Measurements from ENCODE around the gene HOXC6. TPM values are rescaled to one million over a fixed set of nuclear protein-coding genes. Genes with fewer than 3 reads are reported as not detected.

The HOXC6 gene
- total RNA-seq, 1 experiment from 2014 or later = not detected

DNA sequence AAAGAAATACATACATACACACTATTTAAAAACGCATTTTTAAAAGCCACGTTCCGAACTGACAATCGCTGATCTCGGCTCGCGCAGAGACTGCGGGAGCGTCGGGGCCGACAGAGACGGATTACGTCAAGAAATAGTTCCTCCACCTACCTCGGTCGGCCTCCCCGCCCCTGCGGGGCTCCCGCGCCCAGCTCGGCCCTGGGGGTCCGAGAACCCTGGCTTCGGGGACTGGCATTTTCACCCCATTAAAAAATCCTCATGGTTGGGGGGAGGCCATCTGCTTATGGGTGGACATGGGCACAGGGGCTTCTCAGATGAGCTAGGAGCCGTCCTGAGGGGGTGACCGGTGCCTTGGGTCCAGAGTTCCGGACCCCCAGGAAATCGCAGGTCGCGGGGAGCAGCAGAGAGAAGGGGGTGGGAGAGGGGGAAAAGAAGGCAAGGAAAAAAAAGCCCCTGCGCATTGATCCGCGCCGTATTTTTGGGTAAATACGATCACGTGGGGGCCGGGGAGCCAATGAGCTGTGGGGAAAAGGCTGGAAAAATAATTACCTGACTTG lies 28.6 kb upstream of the HOXC6 start:
- H3K27ac ChIP-seq (ENCODE audit: low read length) = no peak overlapping the region
- no peak overlapping the region for H3K9ac ChIP-seq (ENCODE audit: low read length)

DNA sequence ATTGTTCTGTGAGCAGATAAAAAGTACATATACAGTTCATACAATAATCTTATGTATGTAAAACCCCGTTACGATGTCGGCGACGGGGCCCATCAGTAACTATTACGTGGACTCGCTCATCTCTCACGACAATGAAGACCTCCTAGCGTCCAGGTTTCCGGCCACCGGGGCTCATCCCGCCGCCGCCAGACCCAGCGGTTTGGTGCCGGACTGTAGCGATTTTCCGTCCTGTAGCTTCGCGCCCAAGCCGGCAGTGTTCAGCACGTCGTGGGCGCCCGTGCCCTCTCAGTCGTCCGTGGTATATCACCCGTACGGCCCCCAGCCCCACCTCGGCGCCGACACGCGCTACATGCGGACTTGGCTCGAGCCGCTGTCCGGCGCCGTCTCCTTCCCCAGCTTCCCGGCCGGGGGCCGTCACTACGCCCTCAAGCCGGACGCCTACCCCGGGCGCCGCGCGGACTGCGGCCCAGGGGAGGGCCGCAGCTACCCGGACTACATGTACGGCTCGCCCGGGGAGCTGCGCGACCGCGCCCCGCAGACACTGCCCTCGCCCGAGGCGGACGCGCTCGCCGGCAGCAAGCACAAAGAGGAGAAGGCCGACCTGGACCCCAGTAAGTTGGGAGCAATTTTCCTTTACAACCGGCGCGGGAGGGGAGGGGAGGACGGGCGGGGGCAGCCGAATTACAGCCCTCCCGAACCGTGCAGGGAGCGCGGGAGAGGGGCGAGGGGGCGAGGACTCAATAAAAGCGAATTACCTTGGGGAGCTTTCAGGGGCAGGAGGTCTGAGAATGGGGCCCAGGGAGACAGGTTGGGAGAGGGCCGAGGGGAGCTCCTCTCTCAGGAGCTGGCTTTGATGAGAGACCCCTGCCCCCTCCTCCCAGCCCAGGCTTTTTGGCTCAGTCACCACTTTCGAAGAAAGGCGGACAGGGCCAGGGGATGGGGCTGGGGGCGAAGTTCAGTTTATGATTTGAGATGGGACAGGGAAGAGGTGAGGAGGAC lies 27.8 kb upstream of the HOXC6 start, which contains the start of gene HOXC9:
HOXC9 (plus strand) TSS at position 46 of the 999 bp plus-strand sequence; CDS start at position 74, 28 bp downstream.
- H3K79me2 ChIP-seq (ENCODE audit: low read length) = no peaks in the 10 kb centered on the region
- no peaks in the 10 kb centered on the region for H3K9me2 ChIP-seq (replicated peaks; ENCODE audit: insufficient read depth, low read length)
- peaks cover 8% of the 10 kb centered on the region for H3K4me1 ChIP-seq (ENCODE audit: low read length)
- no peak within 1 kb of the TSS for H3K4me2 ChIP-seq (ENCODE audit: low read depth, low read length, poor library complexity, severe bottlenecking)
- H4K20me1 ChIP-seq (ENCODE audit: insufficient read depth, low read depth, low read length) = no peaks in the 10 kb centered on the region
- H3K27me3 ChIP-seq (ENCODE audit: low read length) = no peaks in the 10 kb centered on the region
- DNase-seq = no peak
- no peak within 1 kb of the TSS for H3K27ac ChIP-seq (ENCODE audit: low read length)
- no peaks in the 10 kb centered on the region for H3K9me3 ChIP-seq (ENCODE audit: low read length)
- no peak within 1 kb of the TSS for H3K4me3 ChIP-seq (ENCODE audit: low read length)
- no peak within 1 kb of the TSS for H2AFZ ChIP-seq (ENCODE audit: low read length)
- no peaks in the 10 kb centered on the region for H3K36me3 ChIP-seq (ENCODE audit: insufficient read depth, low read length)
- no peak within 1 kb of the TSS for H3K9ac ChIP-seq (ENCODE audit: low read length)

More for the DNA sequence above, 28.6 kb upstream of the HOXC6 start:
- no peaks in the 10 kb centered on the region for H3K9me3 ChIP-seq (ENCODE audit: low read length)
- no peak for DNase-seq
- no peaks in the 10 kb centered on the region for H3K79me2 ChIP-seq (ENCODE audit: low read length)
- no peaks in the 10 kb centered on the region for H4K20me1 ChIP-seq (ENCODE audit: insufficient read depth, low read depth, low read length)
- H3K9me2 ChIP-seq (replicated peaks; ENCODE audit: insufficient read depth, low read length) = no peaks in the 10 kb centered on the region
- no peak overlapping the region for H3K4me2 ChIP-seq (ENCODE audit: low read depth, low read length, poor library complexity, severe bottlenecking)
- H3K36me3 ChIP-seq (ENCODE audit: insufficient read depth, low read length) = no peaks in the 10 kb centered on the region
- no peak overlapping the region for H3K4me3 ChIP-seq (ENCODE audit: low read length)
- no peak overlapping the region for H2AFZ ChIP-seq (ENCODE audit: low read length)
- H3K4me1 ChIP-seq (ENCODE audit: low read length) = peaks cover 14% of the 10 kb centered on the region
- H3K27me3 ChIP-seq (ENCODE audit: low read length) = no peaks in the 10 kb centered on the region

DNA sequence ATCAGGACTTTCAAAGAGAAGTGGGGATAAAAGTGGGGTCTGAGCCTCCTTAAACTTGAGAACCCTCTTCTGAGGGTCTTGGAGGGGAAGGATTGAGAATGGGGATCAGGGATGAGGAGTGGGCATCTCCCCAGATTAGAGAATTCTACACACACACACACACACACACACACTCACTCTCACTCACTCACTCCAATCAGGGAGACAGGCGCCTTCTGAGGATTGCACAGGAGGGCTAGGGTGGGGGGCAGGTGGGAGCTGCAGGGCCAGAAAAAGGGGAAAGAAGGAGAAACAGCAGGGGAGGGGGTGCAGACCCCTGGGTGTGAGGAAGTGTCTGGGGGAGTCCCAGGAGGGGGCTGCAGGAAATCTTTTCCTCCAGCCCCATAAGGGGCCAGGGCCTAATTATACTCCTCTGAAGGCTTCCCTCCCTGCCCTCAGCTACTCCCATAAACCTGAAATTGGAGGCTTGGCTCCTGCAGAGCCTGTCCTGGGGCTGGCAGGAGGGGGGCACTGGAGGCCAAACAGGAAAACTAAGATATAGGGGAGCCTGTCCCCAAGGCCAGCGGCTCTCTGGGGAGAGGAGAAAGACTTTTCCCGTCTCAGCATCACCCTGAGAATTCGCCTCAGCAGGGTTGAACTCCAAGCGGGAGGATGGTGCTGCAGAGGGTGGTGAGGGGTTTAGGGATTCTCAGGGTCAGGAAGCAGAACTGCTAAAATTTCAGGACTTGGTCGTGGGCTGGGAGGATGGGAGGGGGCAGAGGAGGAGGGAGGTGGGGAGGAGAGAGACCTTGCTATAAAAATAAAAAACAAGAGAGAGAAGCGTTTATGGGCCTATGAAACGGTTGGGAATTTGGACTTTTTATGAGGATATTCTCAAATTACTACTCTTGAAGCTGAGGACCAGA lies 26.7 kb upstream of the HOXC6 start:
- no peaks in the 10 kb centered on the region for H3K9me2 ChIP-seq (replicated peaks; ENCODE audit: insufficient read depth, low read length)
- H2AFZ ChIP-seq (ENCODE audit: low read length) = no peak overlapping the region
- H3K9me3 ChIP-seq (ENCODE audit: low read length) = no peaks in the 10 kb centered on the region
- no peaks in the 10 kb centered on the region for H3K27me3 ChIP-seq (ENCODE audit: low read length)
- H3K9ac ChIP-seq (ENCODE audit: low read length) = no peak overlapping the region
- H3K4me1 ChIP-seq (ENCODE audit: low read length) = peaks cover 6% of the 10 kb centered on the region
- no peak overlapping the region for H3K4me2 ChIP-seq (ENCODE audit: low read depth, low read length, poor library complexity, severe bottlenecking)
- no peaks in the 10 kb centered on the region for H4K20me1 ChIP-seq (ENCODE audit: insufficient read depth, low read depth, low read length)
- no peak overlapping the region for H3K27ac ChIP-seq (ENCODE audit: low read length)
- H3K79me2 ChIP-seq (ENCODE audit: low read length) = no peaks in the 10 kb centered on the region
- H3K4me3 ChIP-seq (ENCODE audit: low read length) = no peak overlapping the region
- DNase-seq = no peak
- no peaks in the 10 kb centered on the region for H3K36me3 ChIP-seq (ENCODE audit: insufficient read depth, low read length)

GRCh38 chr12:54002278-54002914 lies 25.8 kb upstream of the HOXC6 start:
- H3K4me2 ChIP-seq (ENCODE audit: low read depth, low read length, poor library complexity, severe bottlenecking) = no peak overlapping the region
- H4K20me1 ChIP-seq (ENCODE audit: insufficient read depth, low read depth, low read length) = no peaks in the 10 kb centered on the region

GRCh38 chr12:54002915-54003389 lies 25.3 kb upstream of the HOXC6 start:
- Histone ChIP-seq H3K4me3 (ENCODE audit: low read length) (no peak overlapping the region), H3K9ac (ENCODE audit: low read length) (no peak overlapping the region), H4K20me1 (ENCODE audit: insufficient read depth, low read depth, low read length) (no peaks in the 10 kb centered on the region), H3K9me2 (replicated peaks; ENCODE audit: insufficient read depth, low read length) (no peaks in the 10 kb centered on the region), H2AFZ (ENCODE audit: low read length) (no peak overlapping the region), H3K4me2 (ENCODE audit: low read depth, low read length, poor library complexity, severe bottlenecking) (no peak overlapping the region), H3K27me3 (ENCODE audit: low read length) (no peaks in the 10 kb centered on the region), H3K27ac (ENCODE audit: low read length) (no peak overlapping the region), H3K4me1 (ENCODE audit: low read length) (peaks cover 8% of the 10 kb centered on the region), H3K79me2 (ENCODE audit: low read length) (no peaks in the 10 kb centered on the region), H3K9me3 (ENCODE audit: low read length) (no peaks in the 10 kb centered on the region), H3K36me3 (ENCODE audit: insufficient read depth, low read length) (no peaks in the 10 kb centered on the region)
- no peak for DNase-seq

More at GRCh38 chr12:54002278-54002914, 25.8 kb upstream of the HOXC6 start:
- Histone ChIP-seq H3K79me2 (ENCODE audit: low read length) (no peaks in the 10 kb centered on the region), H3K27me3 (ENCODE audit: low read length) (no peaks in the 10 kb centered on the region), H3K9ac (ENCODE audit: low read length) (no peak overlapping the region), H3K9me2 (replicated peaks; ENCODE audit: insufficient read depth, low read length) (no peaks in the 10 kb centered on the region), H3K4me3 (ENCODE audit: low read length) (no peak overlapping the region), H2AFZ (ENCODE audit: low read length) (no peak overlapping the region), H3K36me3 (ENCODE audit: insufficient read depth, low read length) (no peaks in the 10 kb centered on the region), H3K4me1 (ENCODE audit: low read length) (peaks cover 8% of the 10 kb centered on the region), H3K9me3 (ENCODE audit: low read length) (no peaks in the 10 kb centered on the region), H3K27ac (ENCODE audit: low read length) (no peak overlapping the region)
- no peak for DNase-seq

DNA sequence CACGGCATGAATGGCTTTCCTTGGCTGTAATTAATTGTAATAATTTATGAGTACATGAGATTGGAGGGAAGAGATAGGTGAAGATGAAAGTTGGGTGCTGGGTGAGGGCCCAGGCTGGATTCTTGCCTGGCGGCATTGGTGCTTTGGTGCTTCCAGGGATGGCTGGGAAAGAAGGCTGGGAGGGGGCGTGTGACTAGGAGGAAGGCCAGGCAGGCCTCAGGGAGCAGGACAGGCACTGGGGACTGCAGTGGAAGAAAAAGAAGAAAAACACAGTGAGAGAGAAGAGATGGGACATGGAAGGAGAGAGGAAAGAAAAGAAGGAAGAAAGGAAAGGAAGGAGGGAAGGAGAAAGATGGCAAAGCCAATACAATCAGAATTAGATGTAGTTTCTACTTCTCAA lies 24.6 kb upstream of the HOXC6 start:
- Histone ChIP-seq H4K20me1 (ENCODE audit: insufficient read depth, low read depth, low read length) (no peaks in the 10 kb centered on the region), H3K9me3 (ENCODE audit: low read length) (no peaks in the 10 kb centered on the region), H2AFZ (ENCODE audit: low read length) (no peak overlapping the region), H3K27ac (ENCODE audit: low read length) (no peak overlapping the region), H3K4me1 (ENCODE audit: low read length) (peaks cover 8% of the 10 kb centered on the region), H3K4me3 (ENCODE audit: low read length) (no peak overlapping the region), H3K4me2 (ENCODE audit: low read depth, low read length, poor library complexity, severe bottlenecking) (no peak overlapping the region), H3K9me2 (replicated peaks; ENCODE audit: insufficient read depth, low read length) (no peaks in the 10 kb centered on the region), H3K36me3 (ENCODE audit: insufficient read depth, low read length) (no peaks in the 10 kb centered on the region), H3K27me3 (ENCODE audit: low read length) (no peaks in the 10 kb centered on the region), H3K9ac (ENCODE audit: low read length) (no peak overlapping the region), H3K79me2 (ENCODE audit: low read length) (no peaks in the 10 kb centered on the region)
- no peak for DNase-seq

DNA sequence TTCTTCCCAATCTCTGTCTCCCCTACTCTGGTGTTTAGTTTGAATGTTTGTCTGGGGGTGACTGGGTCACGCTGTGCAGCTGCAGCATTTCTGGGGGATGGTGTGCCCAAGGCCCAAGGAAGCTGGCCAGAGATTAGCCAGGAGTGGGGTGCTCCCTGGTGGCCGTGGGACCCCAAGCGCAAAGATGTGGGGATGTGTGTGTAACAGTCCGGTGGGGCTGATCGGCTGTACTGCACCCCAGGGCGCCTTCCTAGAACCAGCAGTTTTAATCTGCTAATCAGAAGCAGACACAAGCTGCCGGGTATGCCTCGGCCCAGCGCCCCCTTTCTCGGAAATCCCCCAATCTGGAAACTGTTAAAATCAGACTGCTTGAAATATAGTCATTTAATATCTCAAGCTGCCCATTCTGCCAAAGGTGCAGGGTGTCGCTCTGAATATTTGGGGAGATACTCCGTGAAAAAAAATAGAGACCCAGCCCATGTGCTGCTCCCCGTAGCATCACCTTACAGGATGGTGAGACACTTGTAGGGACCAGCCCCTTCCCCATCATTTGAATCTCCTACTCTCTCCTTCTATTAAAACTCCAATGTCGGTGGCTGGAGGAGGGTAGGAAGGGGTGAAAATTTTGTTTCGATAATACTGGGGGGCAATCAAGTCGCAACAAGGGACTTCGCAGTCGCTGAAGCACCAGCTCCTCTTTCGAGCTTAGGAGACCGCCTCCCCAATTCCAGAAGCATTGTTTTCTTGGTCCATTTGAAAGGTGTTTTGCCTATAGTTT lies 24.0 kb upstream of the HOXC6 start:
- no peaks in the 10 kb centered on the region for H4K20me1 ChIP-seq (ENCODE audit: insufficient read depth, low read depth, low read length)
- no peaks in the 10 kb centered on the region for H3K27me3 ChIP-seq (ENCODE audit: low read length)
- H3K79me2 ChIP-seq (ENCODE audit: low read length) = no peaks in the 10 kb centered on the region
- H3K4me3 ChIP-seq (ENCODE audit: low read length) = no peak overlapping the region
- no peak overlapping the region for H3K4me2 ChIP-seq (ENCODE audit: low read depth, low read length, poor library complexity, severe bottlenecking)
- no peaks in the 10 kb centered on the region for H3K9me2 ChIP-seq (replicated peaks; ENCODE audit: insufficient read depth, low read length)
- H2AFZ ChIP-seq (ENCODE audit: low read length) = no peak overlapping the region
- no peak overlapping the region for H3K9ac ChIP-seq (ENCODE audit: low read length)
- H3K27ac ChIP-seq (ENCODE audit: low read length) = no peak overlapping the region
- peaks cover 8% of the 10 kb centered on the region for H3K4me1 ChIP-seq (ENCODE audit: low read length)
- H3K36me3 ChIP-seq (ENCODE audit: insufficient read depth, low read length) = no peaks in the 10 kb centered on the region
- no peaks in the 10 kb centered on the region for H3K9me3 ChIP-seq (ENCODE audit: low read length)
- DNase-seq = no peak

Data from Karpas-422 (cell line).